Fibroblast of upper back skin (primary cell): ENCODE data around the gene ARID1A.
"Not testable (repeated sequence)": the region's sequence is repeated elsewhere in the genome, so short reads cannot be mapped to it uniquely, and the experiment has no call there.

ENCODE experiments used
- DNase-seq: peaks from one replicate; pipeline ENCODE4 v3.0.0-alpha.2; 2013

Gene ARID1A

GRCh38 chr1:26789931-26790330, 94.1 kb downstream of the ARID1A start:
- DNase-seq = no peak

GRCh38 chr1:26790551-26790953, 94.7 kb downstream of the ARID1A start:
- no peak for DNase-seq

- no peak for DNase-seq
These were observed 95.3 kb downstream of the ARID1A start for GRCh38 chr1:26791148-26791547.

- no peak for DNase-seq
These were observed 95.8 kb downstream of the ARID1A start for GRCh38 chr1:26791626-26792025.

- DNase-seq = no peak
These were observed 97.1 kb downstream of the ARID1A start for GRCh38 chr1:26792924-26793323.

GRCh38 chr1:26794391-26794790, 98.6 kb downstream of the ARID1A start:
- DNase-seq = no peak

GRCh38 chr1:26797627-26798026, 101.8 kb downstream of the ARID1A start:
- no peak for DNase-seq

GRCh38 chr1:26799479-26800142, 103.8 kb downstream of the ARID1A start:
- DNase-seq = peak; percentile 80

GRCh38 chr1:26803932-26804331, 108.1 kb downstream of the ARID1A start:
- not testable (repeated sequence) for DNase-seq

GRCh38 chr1:26810105-26810504, 114.3 kb downstream of the ARID1A start:
- peak; percentile 61 for DNase-seq

- DNase-seq = peak; percentile 35
These were observed 115.2 kb downstream of the ARID1A start for GRCh38 chr1:26811057-26811456.

- DNase-seq = peak; percentile 38
These were observed 115.9 kb downstream of the ARID1A start for GRCh38 chr1:26811708-26812107.

GRCh38 chr1:26814377-26814776, 118.6 kb downstream of the ARID1A start:
- no peak for DNase-seq

GRCh38 chr1:26814893-26815292, 119.1 kb downstream of the ARID1A start:
- DNase-seq = no peak

- no peak for DNase-seq
These were observed 125.0 kb downstream of the ARID1A start for GRCh38 chr1:26820784-26821269.

GRCh38 chr1:26822737-26823395, 127.1 kb downstream of the ARID1A start:
- no peak for DNase-seq

GRCh38 chr1:26824731-26825130, 128.9 kb downstream of the ARID1A start:
- no peak for DNase-seq

GRCh38 chr1:26826261-26827105, 130.7 kb downstream of the ARID1A start, which contains the start of gene ZDHHC18:
TSS of gene ZDHHC18 (plus strand) at chr1:26826688. CDS start at chr1:26826805, 117 bp downstream.
- peak; percentile 48 for DNase-seq

GRCh38 chr1:26827106-26827604, 131.3 kb downstream of the ARID1A start:
- DNase-seq = no peak

- no peak for DNase-seq
These were observed 131.8 kb downstream of the ARID1A start for GRCh38 chr1:26827663-26828062.

GRCh38 chr1:26828411-26828991, 132.7 kb downstream of the ARID1A start:
- DNase-seq = no peak

- no peak for DNase-seq
These were observed 133.5 kb downstream of the ARID1A start for GRCh38 chr1:26829184-26829911.
